Activated T-helper 2 cell treated with anti-CD3 and anti-CD28 coated beads, Interferon-gamma antibody, Interleukin-2, Interleukin-4, amounts not matched to agents 10 μg/mL and 5 μg/mL and 100 μg/mL, durations not matched to agents 14 hours and 24 hours and 36 hours (primary cell): ENCODE measurements around the gene NPIPA1. TPM values are rescaled to one million over a fixed set of nuclear protein-coding genes. Genes with fewer than 3 reads are reported as not detected.
"Not testable (repeated sequence)": the region's sequence is repeated elsewhere in the genome, so short reads cannot be mapped to it uniquely, and the experiment has no call there.

Experiments
- DNase-seq: peaks from one replicate; pipeline ENCODE4 v3.0.0; 2021; ENCODE audit warnings: low spot score
- H3K27ac Mint-ChIP-seq: one replicate; pipeline ENCODE4 v1.8.0; 2021; ENCODE audit warnings: mixed read lengths
- H3K27me3 Mint-ChIP-seq: one replicate; pipeline ENCODE4 v1.8.0; 2021; ENCODE audit warnings: low read depth, mixed read lengths
- H3K36me3 Mint-ChIP-seq: one replicate; pipeline ENCODE4 v1.8.0; 2021; ENCODE audit warnings: low read depth, mixed read lengths
- H3K4me1 Mint-ChIP-seq: one replicate; pipeline ENCODE4 v1.8.0; 2021; ENCODE audit warnings: low read depth, mixed read lengths
- H3K4me3 Mint-ChIP-seq: one replicate; pipeline ENCODE4 v1.8.0; 2021; ENCODE audit warnings: low read depth, mild to moderate bottlenecking, moderate library complexity, mixed read lengths
- H3K9me3 Mint-ChIP-seq: one replicate; pipeline ENCODE4 v1.8.0; 2021; ENCODE audit warnings: mixed read lengths
- intact Hi-C: fragments of 100-400 bp; cut with micrococcal nuclease; formaldehyde crosslinking; loops from one replicate; pipeline ENCODE4 v1.15.1; 2023
- total RNA-seq: library from RNA; stranded (reverse); gene quantifications from 2 replicates; pipeline ENCODE4 v1.2.3, GENCODE V29; 2022

Gene NPIPA1
- total RNA-seq, 1 donor from 2014 or later: 97.9 TPM

- H3K4me3 Mint-ChIP-seq, H3K27ac Mint-ChIP-seq, H3K36me3 Mint-ChIP-seq, H3K27me3 Mint-ChIP-seq, intact Hi-C loops, DNase-seq, H3K4me1 Mint-ChIP-seq, H3K9me3 Mint-ChIP-seq: not testable (repeated sequence)
These were observed 17.2 kb upstream of the NPIPA1 start for GRCh38 chr16:14919837-14920600.

- H3K9me3 Mint-ChIP-seq, H3K27ac Mint-ChIP-seq, intact Hi-C loops, H3K36me3 Mint-ChIP-seq, H3K27me3 Mint-ChIP-seq, H3K4me3 Mint-ChIP-seq, DNase-seq, H3K4me1 Mint-ChIP-seq: not testable (repeated sequence)
These were observed 15.0 kb upstream of the NPIPA1 start for GRCh38 chr16:14922285-14922684.

GRCh38 chr16:14922968-14923367 is 14.3 kb upstream of the NPIPA1 start:
- intact Hi-C loops, H3K4me1 Mint-ChIP-seq, H3K9me3 Mint-ChIP-seq, H3K27ac Mint-ChIP-seq, H3K27me3 Mint-ChIP-seq, H3K4me3 Mint-ChIP-seq, DNase-seq, H3K36me3 Mint-ChIP-seq: not testable (repeated sequence)

- DNase-seq, H3K36me3 Mint-ChIP-seq, H3K27ac Mint-ChIP-seq, H3K4me3 Mint-ChIP-seq, H3K4me1 Mint-ChIP-seq, H3K27me3 Mint-ChIP-seq, intact Hi-C loops, H3K9me3 Mint-ChIP-seq: not testable (repeated sequence)
These were observed 13.7 kb upstream of the NPIPA1 start for GRCh38 chr16:14923394-14924088.

- H3K27ac Mint-ChIP-seq, H3K9me3 Mint-ChIP-seq, DNase-seq, H3K4me3 Mint-ChIP-seq, H3K36me3 Mint-ChIP-seq, H3K27me3 Mint-ChIP-seq, H3K4me1 Mint-ChIP-seq, intact Hi-C loops: not testable (repeated sequence)
These were observed 12.9 kb upstream of the NPIPA1 start for GRCh38 chr16:14924359-14924758.

- H3K4me3 Mint-ChIP-seq, H3K9me3 Mint-ChIP-seq, H3K4me1 Mint-ChIP-seq, H3K27me3 Mint-ChIP-seq, intact Hi-C loops, DNase-seq, H3K36me3 Mint-ChIP-seq, H3K27ac Mint-ChIP-seq: not testable (repeated sequence)
These were observed 12.3 kb upstream of the NPIPA1 start for GRCh38 chr16:14924982-14925381.

- H3K27me3 Mint-ChIP-seq, intact Hi-C loops, H3K4me3 Mint-ChIP-seq, H3K27ac Mint-ChIP-seq, H3K9me3 Mint-ChIP-seq, DNase-seq, H3K4me1 Mint-ChIP-seq, H3K36me3 Mint-ChIP-seq: not testable (repeated sequence)
These were observed 9.1 kb upstream of the NPIPA1 start for GRCh38 chr16:14928064-14928714.

- DNase-seq, H3K4me3 Mint-ChIP-seq, H3K9me3 Mint-ChIP-seq, H3K27ac Mint-ChIP-seq, H3K36me3 Mint-ChIP-seq, H3K4me1 Mint-ChIP-seq, intact Hi-C loops, H3K27me3 Mint-ChIP-seq: not testable (repeated sequence)
These were observed 8.1 kb upstream of the NPIPA1 start for GRCh38 chr16:14929176-14929575.

GRCh38 chr16:14930246-14930645 is 7.0 kb upstream of the NPIPA1 start:
- H3K9me3 Mint-ChIP-seq, H3K27ac Mint-ChIP-seq, H3K4me1 Mint-ChIP-seq, H3K4me3 Mint-ChIP-seq, intact Hi-C loops, DNase-seq, H3K27me3 Mint-ChIP-seq, H3K36me3 Mint-ChIP-seq: not testable (repeated sequence)

GRCh38 chr16:14930971-14931370 is 6.3 kb upstream of the NPIPA1 start:
- H3K27ac Mint-ChIP-seq, H3K4me3 Mint-ChIP-seq, H3K36me3 Mint-ChIP-seq, DNase-seq, H3K27me3 Mint-ChIP-seq, H3K9me3 Mint-ChIP-seq, intact Hi-C loops, H3K4me1 Mint-ChIP-seq: not testable (repeated sequence)

GRCh38 chr16:14932581-14933375 is 4.5 kb upstream of the NPIPA1 start:
- H3K27ac Mint-ChIP-seq: not testable (repeated sequence)

GRCh38 chr16:14937994-14938393 is 751 bp downstream of the NPIPA1 start:
- H3K4me3 Mint-ChIP-seq, DNase-seq, H3K36me3 Mint-ChIP-seq, H3K4me1 Mint-ChIP-seq, intact Hi-C loops, H3K27ac Mint-ChIP-seq, H3K9me3 Mint-ChIP-seq, H3K27me3 Mint-ChIP-seq: not testable (repeated sequence)

More at GRCh38 chr16:14932581-14933375, 4.5 kb upstream of the NPIPA1 start:
- intact Hi-C loops, H3K27me3 Mint-ChIP-seq, DNase-seq, H3K36me3 Mint-ChIP-seq, H3K4me3 Mint-ChIP-seq, H3K4me1 Mint-ChIP-seq, H3K9me3 Mint-ChIP-seq: not testable (repeated sequence)
